GM10248 (cell line): ENCODE data around the gene ARL6IP6.
"Not testable (repeated sequence)": the region's sequence is repeated elsewhere in the genome, so short reads cannot be mapped to it uniquely, and the experiment has no call there.

Experiments
- CTCF ChIA-PET: fragments of 300-600 bp; sonication (Branson Sonifier 250); formaldehyde crosslinking; extraction: SDS; loops from one replicate; lab custom pipeline; 2021; ENCODE audit warnings: antibody characterized with exemption; lab: Yijun Ruan, JAX
- POLR2A ChIA-PET: fragments of 350-650 bp; sonication (Branson Sonifier 250); formaldehyde crosslinking; extraction: SDS; loops from one replicate; lab custom pipeline; 2020; ENCODE audit warnings: antibody characterized with exemption; lab: Yijun Ruan, JAX
- DNase-seq: peaks from one replicate; pipeline ENCODE4 v3.0.0; 2012; ENCODE audit errors: extremely low spot score
- CTCF ChIP-seq: IDR thresholded peaks from 2 replicates; pipeline ENCODE4 v1.5.1; 2012; ENCODE audit warnings: mild to moderate bottlenecking, low read depth; ENCODE audit errors: extremely low read depth, missing control alignments, control extremely low read depth

Gene ARL6IP6

GRCh38 chr2:152759290-152760072 lies 41.1 kb downstream of the ARL6IP6 start:
- TF ChIP-seq CTCF = no peak
- CTCF ChIA-PET = interaction anchor here (3.0 kb wide), 1 partner anchor 16 kb away, joined by 10 read pairs; no protein-coding TSS in a partner anchor
- POLR2A ChIA-PET = no interaction called here
- DNase-seq = no peak

GRCh38 chr2:152761214-152761613 lies 42.8 kb downstream of the ARL6IP6 start:
- no peak for DNase-seq
- ChIA-PET CTCF (interaction anchor here (1.3 to 3.0 kb wide), 2 partner anchors 11 to 18 kb away, joined by 4 to 10 read pairs; no protein-coding TSS in a partner anchor), POLR2A (no interaction called here)
- TF ChIP-seq CTCF = no peak

- TF ChIP-seq CTCF = no peak
- no peak for DNase-seq
- ChIA-PET POLR2A (no interaction called here), CTCF (interaction anchor here (1.1 to 1.3 kb wide), 2 partner anchors 10 to 16 kb away, joined by 3 to 4 read pairs; no protein-coding TSS in a partner anchor)
Observed at GRCh38 chr2:152762202-152762601, 43.8 kb downstream of the ARL6IP6 start.

GRCh38 chr2:152763208-152763607 lies 44.8 kb downstream of the ARL6IP6 start:
- CTCF ChIA-PET = interaction anchor here (1.1 kb wide), 1 partner anchor 17 kb away, joined by 3 read pairs; no protein-coding TSS in a partner anchor
- POLR2A ChIA-PET = not testable (repeated sequence)

GRCh38 chr2:152763651-152764050 lies 45.2 kb downstream of the ARL6IP6 start:
- POLR2A ChIA-PET = no interaction called here
- CTCF ChIA-PET = no interaction called here
- no peak for DNase-seq
- TF ChIP-seq CTCF = no peak

More at GRCh38 chr2:152763208-152763607, 44.8 kb downstream of the ARL6IP6 start:
- DNase-seq = not testable (repeated sequence)

GRCh38 chr2:152766928-152767327 lies 48.5 kb downstream of the ARL6IP6 start:
- TF ChIP-seq CTCF = no peak
- ChIA-PET CTCF (interaction anchor here (0.9 kb wide), 1 partner anchor 25 kb away, joined by 3 read pairs; no protein-coding TSS in a partner anchor), POLR2A (no interaction called here)
- no peak for DNase-seq

GRCh38 chr2:152781175-152781574 lies 62.8 kb downstream of the ARL6IP6 start:
- POLR2A ChIA-PET = no interaction called here
- CTCF ChIA-PET = no interaction called here
- no peak for TF ChIP-seq CTCF
- DNase-seq = no peak
